Loucy (cell line): Measurements from ENCODE around the gene SORD.

Experiments used
- H2AFZ ChIP-seq: fragments of 200-600 bp; sonication (generic); 2 replicates; pipeline ENCODE4 v1.6.0; 2016; ENCODE audit warnings: antibody characterized with exemption, mild to moderate bottlenecking, low read length, moderate library complexity
- H3F3A ChIP-seq: fragments of 200-600 bp; 2 replicates; pipeline ENCODE4 v1.6.0; 2016; ENCODE audit warnings: antibody characterized with exemption, low read depth, mild to moderate bottlenecking
- H3K27me3 ChIP-seq: fragments of 200-600 bp; sonication (generic); 2 replicates; pipeline ENCODE4 v1.6.1; 2014; ENCODE audit warnings: low read length, mild to moderate bottlenecking; ENCODE audit not compliant: insufficient read depth, poor library complexity, severe bottlenecking
- H3K36me3 ChIP-seq: fragments of 200-600 bp; sonication (generic); 2 replicates; pipeline ENCODE4 v1.6.1; 2016; ENCODE audit warnings: low read length; ENCODE audit not compliant: insufficient read depth
- H3K4me1 ChIP-seq: fragments of 200-600 bp; sonication (generic); 2 replicates; pipeline ENCODE4 v1.5.1; 2014; ENCODE audit warnings: low read length, mild to moderate bottlenecking; ENCODE audit not compliant: insufficient read depth, poor library complexity, severe bottlenecking
- H3K4me2 ChIP-seq: fragments of 200-600 bp; sonication (generic); 2 replicates; pipeline ENCODE4 v1.6.0; 2014; ENCODE audit warnings: antibody characterized with exemption, low read length, low read depth, mild to moderate bottlenecking; ENCODE audit not compliant: poor library complexity, severe bottlenecking
- H3K4me3 ChIP-seq: fragments of 200-600 bp; sonication (generic); 2 replicates; pipeline ENCODE4 v1.5.1; 2014; ENCODE audit warnings: low read length, mild to moderate bottlenecking, mixed read lengths; ENCODE audit not compliant: poor library complexity, severe bottlenecking
- H3K79me2 ChIP-seq: fragments of 200-600 bp; sonication (generic); 2 replicates; pipeline ENCODE4 v1.6.1; 2014; ENCODE audit warnings: low read length; ENCODE audit not compliant: insufficient read depth
- H3K9ac ChIP-seq: fragments of 200-600 bp; sonication (generic); 2 replicates; pipeline ENCODE4 v1.6.0; 2014; ENCODE audit warnings: mild to moderate bottlenecking, low read depth, low read length, moderate library complexity; ENCODE audit not compliant: poor library complexity, severe bottlenecking
- H3K9me2 ChIP-seq: fragments of 200-600 bp; sonication (generic); replicated peaks from 2 replicates; pipeline ENCODE4 v1.6.1; 2016; ENCODE audit warnings: low read depth, low read length, mixed read lengths
- H3K9me3 ChIP-seq: fragments of 200-600 bp; sonication (generic); 2 replicates; pipeline ENCODE4 v1.6.1; 2014; ENCODE audit warnings: mild to moderate bottlenecking, antibody characterized with exemption, low read length, low read depth; ENCODE audit not compliant: insufficient read depth
- H4K20me1 ChIP-seq: fragments of 200-600 bp; sonication (generic); 2 replicates; pipeline ENCODE4 v1.6.0; 2014; ENCODE audit warnings: antibody characterized with exemption, low read length, mild to moderate bottlenecking; ENCODE audit not compliant: insufficient read depth, poor library complexity, severe bottlenecking
- CTCF ChIP-seq: fragments of 200-600 bp; sonication (generic); conservative IDR thresholded peaks from 2 replicates; pipeline ENCODE4 v1.5.1; 2014; ENCODE audit warnings: mild to moderate bottlenecking, antibody characterized with exemption, low read length
- EZH2phosphoT487 ChIP-seq: fragments of 200-600 bp; IDR thresholded peaks from 2 replicates; pipeline ENCODE4 v1.6.1; 2018; ENCODE audit warnings: antibody characterized with exemption, mild to moderate bottlenecking, moderate library complexity, borderline replicate concordance

Gene SORD

GRCh38 chr15:45123397-45123796 lies 100.4 kb downstream of the SORD start:
- Histone ChIP-seq H3K9me2 (no peaks in the 10 kb centered on the region), H4K20me1 (no peaks in the 10 kb centered on the region), H3K79me2 (no peaks in the 10 kb centered on the region), H3K9ac (no peak overlapping the region), H2AFZ (no peak overlapping the region), H3K4me2 (no peak overlapping the region), H3K4me1 (no peaks in the 10 kb centered on the region), H3K4me3 (no peak overlapping the region), H3K9me3 (no peaks in the 10 kb centered on the region), H3K27me3 (no peaks in the 10 kb centered on the region), H3F3A (no peaks in the 10 kb centered on the region), H3K36me3 (no peaks in the 10 kb centered on the region)
- TF ChIP-seq CTCF (no peak), EZH2phosphoT487 (no peak)

- no peaks in the 10 kb centered on the region for H3K27me3 ChIP-seq
Observed at GRCh38 chr15:45126535-45127158, 103.7 kb downstream of the SORD start.

More at GRCh38 chr15:45126535-45127158, 103.7 kb downstream of the SORD start:
- H3K79me2 ChIP-seq = no peaks in the 10 kb centered on the region
- no peaks in the 10 kb centered on the region for H3F3A ChIP-seq
- H4K20me1 ChIP-seq = no peaks in the 10 kb centered on the region
- H3K4me1 ChIP-seq = no peaks in the 10 kb centered on the region
- H3K9me2 ChIP-seq = no peaks in the 10 kb centered on the region
- H3K9me3 ChIP-seq = no peaks in the 10 kb centered on the region
- no peak for TF ChIP-seq EZH2phosphoT487
- TF ChIP-seq CTCF = peak; percentile 94
- H2AFZ ChIP-seq = no peak overlapping the region
- no peak overlapping the region for H3K9ac ChIP-seq
- H3K4me2 ChIP-seq = no peak overlapping the region
- no peak overlapping the region for H3K4me3 ChIP-seq
- no peaks in the 10 kb centered on the region for H3K36me3 ChIP-seq
